ENCODE measurements around the gene MNT. TPM values are rescaled to one million over a fixed set of nuclear protein-coding genes. Genes with fewer than 3 reads are reported as not detected.

The MNT gene
- total RNA-seq, 4 donors from 2014 or later: 2.9 to 5.4 (median 4.2) TPM

DNA sequence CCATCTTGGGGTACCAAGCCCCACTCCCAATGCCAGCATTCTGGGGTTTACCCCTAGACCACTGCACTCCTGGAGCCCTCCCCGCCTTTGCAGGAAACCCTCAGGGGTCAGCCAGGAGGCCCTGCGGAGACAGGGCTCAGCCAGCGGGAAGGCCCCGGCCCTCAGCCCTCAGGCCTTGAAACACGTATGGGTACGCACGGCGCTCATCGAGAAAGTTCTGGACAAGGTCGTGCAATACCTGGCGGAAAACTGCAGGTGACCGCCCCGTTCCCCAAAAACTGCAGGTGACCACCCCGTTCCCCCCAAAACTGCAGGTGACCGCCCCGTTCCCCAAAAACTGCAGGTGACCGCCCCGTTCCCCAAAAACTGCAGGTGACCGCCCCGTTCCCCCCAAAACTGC, 38.8 kb downstream of the MNT start:
- H3K4me3 ChIP-seq: no peak overlapping the region
- H3K27me3 ChIP-seq: no peaks in the 10 kb centered on the region
- ATAC-seq (no peak), DNase-seq (no peak)
- intact Hi-C loops (cut with DNase I; ENCODE audit: low total_unique reads): loop anchor here (10.0 kb wide), 1 partner anchor 53 kb away; no protein-coding TSS in a partner anchor
- TF ChIP-seq POLR2A (IDR thresholded peaks at IDR 0.05) (no peak), CTCF (IDR thresholded peaks at IDR 0.05 in 4 of 5, conservative IDR thresholded peaks at IDR 0.05 in 1 of 5) (no peak)
- H3K27ac ChIP-seq: no peak overlapping the region
- H3K4me1 ChIP-seq: peaks cover 19 to 21% of the 10 kb centered on the region in 2 donors
- no peaks in the 10 kb centered on the region for H3K36me3 ChIP-seq
- in situ Hi-C loops (cut with MboI; ENCODE audit: low sequenced_read_pairs in 4 of 4): no loop called here
- H3K9me3 ChIP-seq: no peaks in the 10 kb centered on the region

DNA sequence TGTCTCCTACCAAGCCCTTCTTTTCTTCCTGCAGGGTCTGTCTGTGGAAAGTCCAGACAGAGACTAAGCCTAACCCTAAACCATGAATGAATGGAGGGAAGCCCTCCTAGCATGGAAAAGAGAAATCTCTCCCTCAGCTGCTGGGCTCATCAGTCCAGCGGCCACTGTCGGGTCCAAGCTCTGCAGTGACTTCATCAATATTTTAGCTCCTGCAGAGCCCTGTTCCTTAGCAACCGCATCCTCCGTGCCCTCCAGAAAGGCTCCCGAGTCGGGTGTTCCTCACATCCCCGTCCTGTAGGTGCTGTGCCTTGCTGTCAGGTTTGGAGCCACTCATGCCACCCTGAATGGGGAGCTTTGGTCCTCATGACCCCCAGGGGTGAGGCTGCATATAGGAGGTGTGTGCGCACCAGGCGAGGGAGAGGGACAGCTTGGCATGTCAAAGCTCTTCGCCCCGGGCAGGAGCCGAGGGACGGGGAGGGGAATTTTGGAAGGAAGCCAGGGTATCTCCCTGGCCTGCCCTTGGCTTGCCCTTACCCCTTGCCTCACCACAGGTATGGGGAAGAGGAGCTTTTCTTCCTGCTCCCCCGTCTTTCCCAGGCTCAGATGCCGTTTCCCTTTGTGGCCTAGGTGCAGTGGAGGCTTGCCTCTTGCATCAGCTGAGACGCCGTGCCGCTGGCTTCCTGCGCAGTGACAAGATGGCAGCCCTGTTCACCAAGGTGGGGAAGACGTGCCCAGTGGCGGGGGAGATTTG, 39.7 kb downstream of the MNT start:
- no peaks in the 10 kb centered on the region for H3K27me3 ChIP-seq
- H3K4me1 ChIP-seq: peaks cover 19 to 21% of the 10 kb centered on the region in 2 donors
- intact Hi-C loops (cut with DNase I; ENCODE audit: low total_unique reads) (loop anchor here (10.0 kb wide), 1 partner anchor 54 kb away; no protein-coding TSS in a partner anchor), in situ Hi-C loops (cut with MboI; ENCODE audit: low sequenced_read_pairs in 4 of 4) (no loop called here)
- no peak overlapping the region for H3K27ac ChIP-seq
- ATAC-seq (no peak), DNase-seq (no peak)
- no peaks in the 10 kb centered on the region for H3K9me3 ChIP-seq
- no peaks in the 10 kb centered on the region for H3K36me3 ChIP-seq
- no peak overlapping the region for H3K4me3 ChIP-seq
- TF ChIP-seq POLR2A (IDR thresholded peaks at IDR 0.05) (no peak), CTCF (IDR thresholded peaks at IDR 0.05 in 4 of 5, conservative IDR thresholded peaks at IDR 0.05 in 1 of 5) (no peak)

- Histone ChIP-seq H3K4me1 (peaks cover 0 to 6% of the 10 kb centered on the region in 2 donors), H3K27ac (no peak overlapping the region), H3K36me3 (no peaks in the 10 kb centered on the region), H3K4me3 (no peak overlapping the region), H3K27me3 (no peaks in the 10 kb centered on the region), H3K9me3 (no peaks in the 10 kb centered on the region)
- no peak for TF ChIP-seq POLR2A (IDR thresholded peaks at IDR 0.05)
- TF ChIP-seq CTCF (IDR thresholded peaks at IDR 0.05 in 4 of 5, conservative IDR thresholded peaks at IDR 0.05 in 1 of 5): no peak
- intact Hi-C loops (cut with DNase I; ENCODE audit: low total_unique reads) (no loop called here), in situ Hi-C loops (cut with MboI; ENCODE audit: low sequenced_read_pairs in 4 of 4) (no loop called here)
- no peak for ATAC-seq
- DNase-seq: no peak
These were observed 42.9 kb downstream of the MNT start for GRCh38 chr17:2357931-2358434.

GRCh38 chr17:2357237-2357636, 43.6 kb downstream of the MNT start:
- H3K4me1 ChIP-seq: peaks cover 0 to 5% of the 10 kb centered on the region in 2 donors
- no peak for ATAC-seq
- no peak for TF ChIP-seq POLR2A (IDR thresholded peaks at IDR 0.05)
- no peak for TF ChIP-seq CTCF (IDR thresholded peaks at IDR 0.05 in 4 of 5, conservative IDR thresholded peaks at IDR 0.05 in 1 of 5)

More at GRCh38 chr17:2357237-2357636, 43.6 kb downstream of the MNT start:
- Histone ChIP-seq H3K9me3 (no peaks in the 10 kb centered on the region), H3K27me3 (no peaks in the 10 kb centered on the region), H3K4me3 (no peak overlapping the region), H3K36me3 (no peaks in the 10 kb centered on the region), H3K27ac (no peak overlapping the region)
- in situ Hi-C loops (cut with MboI; ENCODE audit: low sequenced_read_pairs in 4 of 4) (no loop called here), intact Hi-C loops (cut with DNase I; ENCODE audit: low total_unique reads) (no loop called here)
- DNase-seq: no peak

Measured in gastrocnemius medialis (tissue), 4 donors.